GOT3 (cell line): ENCODE data around the gene AKR1E2.

ENCODE experiments used
- DNase-seq: peaks from one replicate; lab custom pipeline; 2025; ENCODE audit warnings: mixed read lengths; lab: John Stamatoyannopoulos, UW

The AKR1E2 gene

DNA sequence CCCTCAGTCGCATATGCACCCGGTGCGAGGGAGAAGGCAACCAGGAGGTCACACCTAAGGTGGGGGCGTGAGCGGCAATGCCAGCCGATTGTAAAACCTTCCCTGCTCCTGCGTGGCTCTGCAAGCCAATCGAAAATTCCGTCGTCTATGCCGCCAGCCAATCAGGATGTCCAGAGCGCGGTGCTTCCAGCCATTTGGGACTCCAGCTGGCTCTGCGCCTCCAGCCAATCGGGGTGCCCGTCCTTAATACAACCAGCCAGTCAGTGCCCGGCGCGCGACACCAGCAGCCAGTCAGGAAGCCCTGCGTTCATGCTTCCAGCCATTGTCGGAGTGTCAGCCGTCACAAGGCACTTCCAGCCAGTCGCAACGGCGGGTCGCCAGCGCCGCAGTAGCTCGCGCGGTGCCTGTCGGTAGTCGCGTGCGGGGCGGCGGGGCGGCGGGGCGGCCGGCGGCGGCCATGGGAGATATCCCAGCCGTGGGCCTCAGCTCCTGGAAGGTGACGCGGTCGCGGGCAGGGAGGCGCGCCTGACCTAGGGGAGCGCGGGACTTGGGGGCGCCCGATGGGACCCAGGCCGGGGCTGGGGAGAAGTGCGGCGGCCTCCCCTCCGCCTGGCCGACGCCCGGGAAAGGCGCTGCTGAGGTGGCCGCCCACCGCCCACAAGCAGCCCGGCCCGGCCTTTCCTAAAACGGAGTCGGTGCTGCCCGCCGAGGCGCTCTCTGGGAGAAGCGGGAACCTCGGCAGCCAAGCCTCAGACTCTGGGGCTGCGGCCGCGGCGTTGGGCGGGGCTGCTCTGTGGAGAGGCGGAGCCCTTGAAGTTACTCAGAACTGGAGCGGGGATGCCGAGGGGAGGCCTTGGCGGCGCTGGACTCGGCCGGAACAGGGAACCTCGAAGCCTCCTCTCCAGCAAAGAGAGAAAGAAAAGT is at the start of gene AKR1E2:
TSS of gene AKR1E2 (plus strand) at position 340 of the 924 bp plus-strand sequence. CDS start at position 458, 118 bp downstream.
- DNase-seq: peak; percentile 50

DNA sequence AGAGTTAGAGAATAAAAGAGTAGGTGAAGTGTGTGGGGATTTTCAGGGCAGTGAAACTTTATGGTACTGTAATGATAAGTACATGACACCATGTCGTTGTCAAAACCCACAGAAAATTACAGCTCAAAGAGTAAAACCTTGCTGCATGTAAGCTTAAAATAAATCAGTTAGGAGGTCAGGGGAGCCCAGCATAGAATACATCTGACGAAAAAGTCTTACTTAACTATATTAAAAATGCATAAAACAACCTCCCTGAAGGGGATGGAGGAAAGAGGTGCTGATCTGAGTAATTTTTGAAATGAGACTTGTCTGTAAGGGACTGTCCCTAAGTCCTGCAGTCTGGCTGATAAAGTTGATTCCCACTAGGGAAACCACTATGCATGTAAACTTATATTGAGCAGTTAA is 49.8 kb upstream of the AKR1E2 start:
- DNase-seq: no peak

DNA sequence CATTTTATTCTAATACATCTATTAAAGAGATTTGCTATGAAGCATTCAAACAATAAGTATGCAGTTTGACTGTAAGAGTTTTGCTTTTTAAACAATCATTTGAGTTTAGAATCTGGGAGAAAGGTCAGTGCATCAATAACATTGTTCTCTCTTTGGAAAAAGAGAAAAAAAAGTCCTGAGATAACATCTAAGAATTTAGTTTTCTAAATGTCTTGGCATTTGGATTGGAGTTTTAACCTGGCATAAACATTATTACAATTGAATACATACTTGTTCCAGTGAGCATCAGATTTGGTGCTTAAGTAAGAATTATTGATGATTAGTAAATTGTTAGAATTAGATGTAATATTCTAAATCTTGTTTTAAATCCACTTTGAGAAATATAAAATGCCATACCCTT is 47.2 kb upstream of the AKR1E2 start:
- no peak for DNase-seq

DNA sequence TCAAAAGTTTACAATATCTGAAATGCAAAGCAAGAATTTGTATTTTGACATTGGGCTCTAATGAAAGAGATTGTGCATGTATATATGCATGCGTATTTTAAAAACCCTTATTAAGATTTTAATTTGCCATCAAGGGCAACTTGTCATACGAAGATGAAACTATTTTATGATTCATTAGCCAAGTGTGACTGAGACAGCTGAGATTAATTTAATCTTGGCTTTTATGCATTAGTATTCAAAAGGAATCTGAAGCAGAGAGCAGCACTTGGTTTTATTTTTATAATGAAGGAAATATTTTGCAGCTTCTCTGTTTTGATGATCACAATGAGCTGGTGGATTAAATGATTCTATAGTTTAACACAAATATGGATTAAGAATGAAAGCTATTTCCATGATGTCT is 45.9 kb upstream of the AKR1E2 start:
- no peak for DNase-seq

DNA sequence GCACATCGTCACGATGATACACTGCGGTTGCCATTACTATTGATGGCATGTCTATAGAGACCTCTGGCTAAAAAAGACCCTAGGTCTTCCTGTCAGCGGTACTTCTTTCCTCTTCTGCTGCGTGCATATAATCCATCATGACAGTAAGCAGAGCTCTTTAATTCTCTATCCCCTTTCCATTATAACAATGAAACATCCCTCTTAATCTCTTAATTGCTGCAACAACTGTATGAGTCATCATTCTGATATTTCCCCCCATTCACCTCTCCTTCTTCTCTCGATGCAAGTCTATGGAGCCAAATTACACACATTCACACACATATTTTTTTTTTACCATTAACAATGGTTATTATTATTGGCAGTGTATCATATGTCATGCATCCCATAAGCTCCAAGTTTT is 45.2 kb upstream of the AKR1E2 start:
- no peak for DNase-seq

DNA sequence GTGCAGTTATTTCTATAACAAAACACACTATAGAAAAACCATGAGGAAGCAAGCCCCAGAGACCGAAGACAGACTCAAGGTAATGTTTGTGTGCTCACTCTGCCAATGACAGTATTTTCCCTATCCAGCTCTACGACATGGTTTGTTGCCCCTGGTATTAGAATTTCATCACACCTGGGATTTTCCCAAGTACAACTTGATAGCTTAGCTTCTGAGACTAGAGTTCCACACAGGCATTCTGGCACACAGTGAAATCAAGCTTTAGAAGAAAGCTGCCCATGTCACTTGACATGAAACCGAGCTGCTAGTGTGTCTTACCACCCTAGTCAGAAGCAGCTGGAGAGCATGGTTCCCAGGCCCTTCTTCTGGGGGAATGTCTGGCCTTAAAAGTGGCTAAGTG is 44.1 kb upstream of the AKR1E2 start:
- no peak for DNase-seq

DNA sequence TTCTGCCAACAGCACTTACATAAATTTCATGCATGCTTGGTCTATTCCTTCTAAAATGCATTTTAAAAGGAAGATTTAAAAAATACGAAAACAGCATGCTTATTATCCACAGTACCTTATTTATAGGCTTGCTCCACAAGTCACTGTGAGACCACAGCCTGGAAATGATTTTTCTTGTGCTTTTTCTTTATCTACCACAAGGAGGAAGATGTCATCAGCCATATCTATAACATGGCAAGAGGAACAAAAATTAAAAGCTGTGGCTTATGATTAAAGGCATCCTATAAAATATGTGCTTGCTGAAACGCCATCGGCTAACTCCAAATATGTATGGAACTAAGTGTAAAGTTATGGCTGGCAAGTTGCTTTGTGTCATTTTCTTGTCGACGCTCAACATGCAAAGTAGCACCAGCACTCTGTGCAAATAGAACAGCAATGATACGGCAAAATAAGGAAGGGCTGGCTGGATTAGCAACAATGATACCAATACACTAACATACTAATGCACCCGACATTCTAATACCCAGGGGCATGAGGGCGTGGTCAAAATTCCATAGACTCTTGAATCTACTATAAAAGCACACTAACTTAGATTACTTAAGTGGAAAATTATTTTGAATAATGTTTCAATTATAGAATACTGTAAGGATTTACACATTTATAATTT is 41.2 kb upstream of the AKR1E2 start:
- DNase-seq: no peak

DNA sequence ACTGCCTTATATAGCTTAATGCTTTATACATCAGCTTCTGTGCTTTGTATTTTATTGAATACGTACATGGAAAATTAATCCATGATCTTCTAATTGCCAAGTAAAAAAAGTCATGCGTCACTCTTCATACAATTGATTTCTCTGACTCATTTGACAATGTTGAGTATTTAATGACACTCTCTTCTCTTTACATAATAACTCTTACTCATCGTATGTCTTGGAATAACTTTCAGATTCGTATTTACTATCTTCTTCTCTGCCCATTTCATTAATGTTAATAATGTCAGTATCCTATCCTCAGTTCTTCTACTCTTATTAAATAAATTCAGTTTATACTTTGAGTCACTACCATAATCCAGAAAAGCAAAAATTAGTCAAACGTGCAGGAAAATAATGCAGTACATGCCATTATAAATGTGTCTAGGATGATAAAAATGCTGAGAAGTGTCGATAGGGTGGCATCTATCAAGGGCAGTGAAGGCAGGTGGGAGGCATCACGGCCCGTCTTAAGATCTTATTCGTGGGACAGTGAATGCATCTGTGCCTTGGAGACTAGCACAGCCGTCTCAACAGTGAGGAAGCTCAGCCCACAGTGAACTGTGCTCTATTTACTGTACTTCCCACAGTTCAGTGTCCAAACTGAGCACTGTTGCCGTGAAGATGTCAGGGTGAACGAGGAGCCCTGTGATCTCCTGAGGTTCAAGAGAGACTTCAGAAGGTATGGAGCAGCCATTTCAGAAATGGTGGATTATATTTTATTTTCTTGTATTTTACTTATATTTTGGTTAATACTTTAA is 39.8 kb upstream of the AKR1E2 start:
- DNase-seq: no peak

DNA sequence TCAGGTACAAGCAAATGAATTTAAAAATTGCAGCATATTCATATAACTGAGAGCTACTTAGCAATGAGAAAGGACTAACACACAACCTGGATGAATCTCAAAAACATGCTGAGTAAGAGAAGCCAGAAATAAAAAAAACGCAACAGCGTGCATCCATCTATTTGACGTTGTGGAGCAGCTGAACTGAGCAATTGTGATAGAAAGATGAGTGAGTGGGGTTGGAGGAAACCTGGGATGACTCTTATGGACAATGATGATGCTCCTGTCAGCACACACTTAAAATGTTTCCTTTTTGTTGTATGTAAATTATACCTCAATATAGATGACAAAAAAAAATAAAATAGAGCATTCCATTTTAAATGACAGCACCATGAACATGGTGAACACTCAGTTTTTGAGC is 36.0 kb upstream of the AKR1E2 start:
- DNase-seq: no peak

DNA sequence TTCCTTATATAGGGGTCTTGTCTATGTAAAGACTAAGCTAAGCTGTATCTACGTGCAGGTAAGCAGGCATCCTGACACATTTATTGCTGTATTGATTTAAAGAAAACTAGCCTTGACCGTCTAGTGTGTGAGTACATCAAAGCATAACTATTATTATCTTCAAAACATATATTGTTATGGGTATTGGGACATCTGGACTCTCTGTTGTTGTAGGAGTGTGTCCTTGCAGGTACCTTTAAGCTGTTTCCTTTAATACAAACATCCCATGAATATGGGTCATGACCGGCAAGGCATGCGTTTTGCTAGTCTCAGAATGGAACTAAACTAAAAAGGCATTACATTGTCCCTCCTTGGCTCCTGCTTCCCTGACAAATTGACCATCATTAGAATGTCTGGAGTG is 35.1 kb upstream of the AKR1E2 start:
- DNase-seq: no peak

DNA sequence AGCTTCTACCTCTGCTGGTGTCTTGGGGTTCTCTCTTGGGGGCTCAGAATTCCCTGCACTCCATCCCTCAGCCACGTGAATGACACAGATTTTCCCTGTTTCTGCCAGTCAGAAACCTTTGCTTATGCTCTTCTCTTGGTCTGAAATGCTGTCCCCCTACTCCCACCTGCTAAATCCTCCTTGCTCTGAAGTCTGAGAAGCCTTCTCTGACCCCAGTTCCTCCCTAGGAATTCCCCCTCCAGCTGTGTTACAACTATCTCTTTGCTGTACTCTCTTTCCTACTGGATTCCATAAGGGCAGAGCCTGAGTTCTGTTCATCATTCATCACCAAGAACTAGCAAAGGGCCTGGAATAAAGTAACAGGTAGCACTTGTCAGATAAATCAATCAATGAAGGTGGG is 33.6 kb upstream of the AKR1E2 start:
- no peak for DNase-seq

DNA sequence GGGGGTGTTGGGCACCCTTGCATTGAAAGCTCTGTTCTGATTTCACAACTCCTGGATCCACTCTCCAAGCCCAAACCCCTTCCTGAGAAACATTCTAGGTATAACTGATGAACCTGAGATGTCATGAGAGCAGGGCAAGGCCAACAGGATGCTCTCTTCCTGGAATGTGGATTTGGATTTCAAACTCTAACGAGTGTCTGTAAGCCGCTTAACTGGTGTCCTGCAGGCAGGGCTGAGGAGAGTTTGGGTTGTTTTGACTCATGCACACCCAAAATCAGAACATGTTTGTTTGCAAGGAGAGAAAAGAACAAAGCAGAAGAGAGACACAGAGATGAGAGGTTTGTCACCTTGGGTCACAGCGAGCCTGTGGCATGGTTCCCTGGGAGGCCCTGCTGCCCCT is 24.6 kb upstream of the AKR1E2 start:
- DNase-seq: no peak

DNA sequence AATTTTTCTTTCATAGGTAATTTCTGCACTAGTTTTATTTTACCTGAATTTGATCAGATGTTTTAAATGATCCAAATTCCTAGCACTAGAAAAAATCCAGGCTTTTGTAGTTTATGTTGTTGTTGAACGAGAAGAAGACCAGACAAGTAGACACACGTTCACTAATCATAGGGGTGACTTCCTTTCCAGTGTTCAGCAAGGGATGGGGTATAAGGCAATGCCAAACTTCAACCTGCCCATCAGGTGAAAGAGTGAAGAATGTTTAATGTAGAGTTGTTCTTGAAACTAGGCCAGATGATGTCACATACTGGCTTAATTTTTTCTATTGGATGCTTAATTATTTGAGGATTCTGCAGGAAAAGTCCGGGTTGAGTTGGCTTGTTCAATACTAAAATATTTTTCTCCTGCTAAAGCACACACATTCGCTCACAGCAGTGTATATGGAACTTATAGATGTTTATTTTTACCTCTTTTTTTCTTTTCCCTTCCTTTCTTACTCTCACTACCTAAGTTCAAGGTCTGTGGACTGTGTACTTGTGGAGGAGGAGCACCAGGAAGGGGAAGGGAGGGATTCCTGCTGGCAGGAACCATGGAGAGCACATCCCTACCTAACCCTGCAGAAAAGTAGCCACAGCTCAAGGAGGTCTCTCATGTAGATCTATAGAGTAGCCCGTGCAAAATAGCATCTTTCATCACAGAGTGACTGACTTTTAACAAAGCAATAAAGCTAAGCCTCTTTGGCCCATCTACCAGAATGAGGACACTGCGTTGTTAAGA is 23.1 kb upstream of the AKR1E2 start:
- DNase-seq: no peak

DNA sequence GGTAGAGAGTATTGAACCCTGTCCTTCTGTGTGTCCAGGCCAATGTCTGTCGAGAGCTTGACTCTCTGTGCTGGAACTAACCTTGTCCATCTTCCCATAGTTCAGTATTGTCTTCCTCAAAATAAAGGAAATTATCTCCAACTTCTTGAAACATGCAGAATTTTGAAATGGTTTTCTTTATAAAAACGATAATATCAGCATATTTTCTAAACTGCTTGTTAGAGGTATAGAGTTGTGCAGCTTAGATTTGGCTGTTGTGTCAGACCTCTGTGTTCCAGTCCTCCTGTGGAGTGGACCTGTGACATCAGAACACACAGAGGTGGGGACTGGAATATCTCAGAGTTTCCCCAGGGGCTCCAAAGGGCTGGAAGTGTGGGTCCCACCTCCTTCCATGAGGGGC is 22.2 kb upstream of the AKR1E2 start:
- DNase-seq: no peak

DNA sequence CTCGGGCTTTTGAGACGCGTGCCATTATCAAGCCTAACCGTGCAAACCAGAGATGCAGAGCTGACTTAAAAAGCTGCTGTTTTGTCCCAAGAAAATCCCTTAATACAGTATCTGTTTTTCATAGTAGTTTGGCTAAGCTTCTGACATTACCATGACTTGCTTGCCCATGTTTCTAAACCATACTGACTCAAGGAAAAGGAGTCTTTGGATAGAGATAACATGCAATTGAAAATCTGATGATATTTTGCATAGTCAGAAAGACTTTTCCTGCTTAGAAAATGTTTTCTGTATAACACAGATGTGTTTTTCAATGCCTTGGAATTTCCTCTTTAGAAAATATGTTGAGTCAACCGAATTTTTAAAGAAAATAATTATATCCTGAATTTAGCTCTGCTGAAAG is 21.5 kb upstream of the AKR1E2 start:
- no peak for DNase-seq

DNA sequence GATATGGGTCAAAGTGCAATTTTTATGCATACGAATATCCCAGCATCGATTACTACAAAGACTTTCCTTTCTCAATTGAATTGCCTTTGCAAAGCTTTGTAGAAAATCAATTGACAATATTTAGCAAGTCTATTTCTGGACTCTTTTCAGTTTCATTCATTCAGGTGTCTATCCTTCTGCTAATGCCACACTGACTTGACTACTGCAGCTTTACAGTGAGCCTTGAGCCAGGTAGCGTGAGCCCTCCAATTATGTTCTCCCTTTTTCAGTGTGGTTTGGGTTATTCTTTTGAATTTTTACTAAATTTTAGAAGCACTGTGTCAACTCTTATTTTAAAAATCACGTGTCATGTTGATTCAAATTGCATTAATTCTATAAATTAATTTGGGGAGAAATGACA is 19.5 kb upstream of the AKR1E2 start:
- DNase-seq: no peak

DNA sequence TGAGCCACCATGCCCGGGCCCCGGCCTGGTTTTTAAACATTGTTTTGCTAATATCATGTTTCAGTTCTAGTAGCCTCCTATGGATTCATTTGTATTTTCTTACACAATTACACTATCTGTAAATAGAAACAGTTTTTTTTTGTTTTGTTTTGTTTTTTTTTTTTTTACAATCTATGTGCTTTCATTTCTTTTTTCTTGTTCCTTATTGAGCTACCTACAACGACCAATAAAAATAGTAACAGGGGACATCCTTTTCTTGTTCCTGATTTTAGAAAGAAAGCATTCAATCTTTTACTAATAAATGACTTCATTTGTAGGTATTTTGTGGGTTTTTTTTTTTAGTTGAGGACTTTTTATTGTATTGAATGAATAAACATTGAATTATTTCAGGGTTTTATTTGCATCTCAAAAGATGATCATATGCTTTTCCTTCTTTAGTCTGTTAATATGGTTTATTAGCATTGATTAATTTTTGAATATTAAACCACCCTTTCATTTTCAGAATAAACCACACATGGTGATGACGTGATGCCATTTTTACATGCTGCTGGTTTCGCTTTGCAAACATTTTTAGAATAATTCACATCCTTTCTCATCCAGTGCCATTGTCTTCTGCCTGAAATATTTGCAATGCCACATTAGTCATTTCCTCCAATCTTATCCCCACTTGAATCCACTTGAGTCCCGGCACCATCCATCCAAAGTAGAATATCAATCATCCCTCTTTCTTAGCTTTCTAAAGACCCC is 18.1 kb upstream of the AKR1E2 start:
- DNase-seq: no peak

DNA sequence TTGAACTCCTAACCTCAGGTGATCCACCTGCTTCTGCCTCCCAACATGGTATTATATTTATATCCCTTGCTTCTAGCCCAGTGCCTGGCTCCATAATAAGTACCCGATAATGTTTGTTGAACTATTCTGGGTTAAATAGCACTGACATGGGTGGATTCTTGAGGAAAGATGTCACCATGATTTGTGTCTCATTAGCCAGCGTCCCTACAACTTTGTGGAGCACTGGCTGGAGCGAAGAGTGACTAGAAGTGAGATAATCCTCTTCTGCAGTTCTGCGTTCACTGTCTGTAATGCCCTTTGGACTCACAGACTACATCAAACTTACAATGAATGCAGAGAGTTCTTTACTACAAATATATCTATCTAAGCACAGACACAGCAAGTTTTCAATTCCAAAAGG is 16.9 kb upstream of the AKR1E2 start:
- no peak for DNase-seq

DNA sequence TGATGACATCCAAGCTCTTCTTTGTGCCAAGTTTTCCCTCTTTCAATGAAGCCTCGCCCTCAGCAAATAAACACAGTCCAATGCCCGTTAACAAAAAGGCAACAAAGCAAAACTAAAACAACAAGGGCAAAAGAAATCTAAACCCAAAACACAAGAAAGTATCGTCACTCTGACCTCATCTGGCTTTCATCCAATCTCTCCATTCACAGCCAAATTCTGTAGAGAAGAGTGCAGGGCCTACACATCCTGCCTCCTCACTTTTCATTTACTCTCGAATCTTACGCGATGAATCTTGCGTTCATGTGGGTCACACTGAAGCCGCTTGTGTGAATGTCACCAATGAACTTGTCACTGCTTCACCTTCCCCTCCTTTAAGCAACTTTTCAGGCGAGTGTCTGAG is 15.9 kb upstream of the AKR1E2 start:
- no peak for DNase-seq

DNA sequence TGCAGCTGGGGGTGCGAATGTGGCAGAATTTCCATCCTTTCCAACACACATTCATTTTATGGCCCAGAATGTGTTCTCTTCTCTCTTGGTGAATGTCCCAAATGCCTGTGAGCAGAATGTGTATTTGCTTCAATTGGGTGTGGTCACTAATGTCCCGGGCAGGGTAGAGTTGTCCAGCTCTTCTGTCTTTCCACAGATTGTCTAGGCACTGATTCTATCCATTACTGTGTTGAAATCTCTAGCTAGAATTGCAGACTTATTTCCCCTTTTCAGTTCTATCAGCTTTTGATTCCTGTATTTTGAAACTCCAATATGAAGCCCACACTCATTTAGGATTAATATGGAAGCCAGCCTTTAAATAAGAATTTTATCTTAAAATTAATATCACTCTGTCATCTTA is 14.0 kb upstream of the AKR1E2 start:
- DNase-seq: no peak

DNA sequence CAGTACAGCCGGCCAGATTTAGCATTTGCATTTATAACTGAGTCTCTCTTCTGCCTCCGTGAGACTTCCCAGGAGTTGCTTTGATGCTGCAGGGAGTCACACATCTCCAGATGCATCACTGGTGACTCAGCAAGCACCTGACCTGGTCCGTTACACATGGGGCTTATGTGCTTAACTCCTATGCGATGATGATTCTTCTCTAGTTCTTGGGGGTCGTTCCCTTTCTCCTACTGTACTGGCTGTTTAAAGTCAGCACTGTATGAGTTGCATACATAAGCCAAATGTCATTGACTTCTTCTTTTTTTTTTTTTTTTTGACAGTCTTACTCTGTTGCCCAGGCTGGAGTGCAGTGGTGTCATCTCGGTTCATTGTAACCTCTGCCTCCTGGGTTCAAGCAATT is 13.0 kb upstream of the AKR1E2 start:
- no peak for DNase-seq
